Measurements from ENCODE around the gene SMAD7. TPM values are rescaled to one million over a fixed set of nuclear protein-coding genes. Genes with fewer than 3 reads are reported as not detected.

The SMAD7 gene
- total RNA-seq, 6 experiments from 2014 or later: 29.6 to 35.8 (median 30.7) TPM

DNA sequence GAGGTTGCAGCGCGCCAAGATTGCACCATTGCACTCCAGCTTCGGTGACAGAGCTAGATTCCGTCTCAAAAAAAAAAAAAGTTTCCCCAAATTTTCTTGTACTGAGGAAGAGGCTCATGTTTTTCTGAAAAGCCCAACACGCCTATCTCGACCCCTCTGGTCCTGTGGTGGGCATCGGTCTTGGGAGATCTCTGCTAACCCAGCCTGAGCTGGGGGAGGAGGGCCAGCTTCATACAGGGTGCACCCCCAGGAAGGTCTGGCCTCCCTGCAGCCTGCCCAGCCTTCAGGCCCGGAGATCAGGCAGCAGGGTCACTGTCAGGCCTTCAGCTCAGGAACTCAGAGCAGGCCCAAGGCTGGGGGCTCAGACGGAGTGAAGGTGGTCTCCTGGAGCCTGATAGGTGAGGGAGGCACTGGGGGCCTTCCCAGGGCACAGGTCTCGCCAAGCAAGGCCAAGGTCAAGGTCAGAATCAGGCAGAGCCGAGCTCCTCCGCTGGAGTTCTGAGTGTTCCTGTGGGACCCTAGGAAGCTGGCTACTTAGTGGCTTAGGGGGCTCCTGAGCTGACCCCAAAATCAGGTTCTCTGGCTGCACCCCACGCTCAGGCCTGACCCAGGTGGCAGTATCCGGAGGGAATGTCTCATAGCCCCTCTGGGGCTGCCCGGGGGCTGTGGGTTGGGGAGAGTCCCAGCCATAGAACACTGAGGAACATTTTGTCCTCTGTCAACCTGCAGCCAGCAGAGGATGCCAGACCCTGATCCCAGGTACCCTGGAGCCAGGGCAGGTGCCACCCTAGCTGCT lies 37.9 kb upstream of the SMAD7 start:
- Mint-ChIP-seq H3K27ac (no peak overlapping the region), H3K36me3 (ENCODE audit: low read depth) (no peaks in the 10 kb centered on the region), H3K4me3 (no peak overlapping the region), H3K27me3 (ENCODE audit: insufficient read depth) (peaks cover 7% of the 10 kb centered on the region), H3K4me1 (ENCODE audit: low read depth) (peaks cover 46% of the 10 kb centered on the region), H3K9me3 (no peaks in the 10 kb centered on the region)
- TF ChIP-seq, protein P1, sequence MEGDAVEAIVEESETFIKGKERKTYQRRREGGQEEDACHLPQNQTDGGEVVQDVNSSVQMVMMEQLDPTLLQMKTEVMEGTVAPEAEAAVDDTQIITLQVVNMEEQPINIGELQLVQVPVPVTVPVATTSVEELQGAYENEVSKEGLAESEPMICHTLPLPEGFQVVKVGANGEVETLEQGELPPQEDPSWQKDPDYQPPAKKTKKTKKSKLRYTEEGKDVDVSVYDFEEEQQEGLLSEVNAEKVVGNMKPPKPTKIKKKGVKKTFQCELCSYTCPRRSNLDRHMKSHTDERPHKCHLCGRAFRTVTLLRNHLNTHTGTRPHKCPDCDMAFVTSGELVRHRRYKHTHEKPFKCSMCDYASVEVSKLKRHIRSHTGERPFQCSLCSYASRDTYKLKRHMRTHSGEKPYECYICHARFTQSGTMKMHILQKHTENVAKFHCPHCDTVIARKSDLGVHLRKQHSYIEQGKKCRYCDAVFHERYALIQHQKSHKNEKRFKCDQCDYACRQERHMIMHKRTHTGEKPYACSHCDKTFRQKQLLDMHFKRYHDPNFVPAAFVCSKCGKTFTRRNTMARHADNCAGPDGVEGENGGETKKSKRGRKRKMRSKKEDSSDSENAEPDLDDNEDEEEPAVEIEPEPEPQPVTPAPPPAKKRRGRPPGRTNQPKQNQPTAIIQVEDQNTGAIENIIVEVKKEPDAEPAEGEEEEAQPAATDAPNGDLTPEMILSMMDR (IDR thresholded peaks at IDR 0.05): no peak
- DNase-seq: no peak

- no peaks in the 10 kb centered on the region for H3K9me3 Mint-ChIP-seq
- no peaks in the 10 kb centered on the region for H3K36me3 Mint-ChIP-seq (ENCODE audit: low read depth)
- TF ChIP-seq, protein P1 (IDR thresholded peaks at IDR 0.05): no peak
- H3K27ac Mint-ChIP-seq: no peak overlapping the region
- no peak for DNase-seq
- H3K4me3 Mint-ChIP-seq: no peak overlapping the region
- peaks cover 46% of the 10 kb centered on the region for H3K4me1 Mint-ChIP-seq (ENCODE audit: low read depth)
- H3K27me3 Mint-ChIP-seq (ENCODE audit: insufficient read depth): peaks cover 7% of the 10 kb centered on the region
These were observed 37.1 kb upstream of the SMAD7 start for GRCh38 chr18:48987821-48988220.

- Mint-ChIP-seq H3K9me3 (no peaks in the 10 kb centered on the region), H3K4me3 (no peak overlapping the region), H3K27ac (no peak overlapping the region), H3K4me1 (ENCODE audit: low read depth) (peaks cover 45% of the 10 kb centered on the region), H3K36me3 (ENCODE audit: low read depth) (no peaks in the 10 kb centered on the region), H3K27me3 (ENCODE audit: insufficient read depth) (peaks cover 7% of the 10 kb centered on the region)
- TF ChIP-seq, protein P1 (IDR thresholded peaks at IDR 0.05): no peak
- no peak for DNase-seq
These were observed 36.3 kb upstream of the SMAD7 start for GRCh38 chr18:48986851-48987761.

DNA sequence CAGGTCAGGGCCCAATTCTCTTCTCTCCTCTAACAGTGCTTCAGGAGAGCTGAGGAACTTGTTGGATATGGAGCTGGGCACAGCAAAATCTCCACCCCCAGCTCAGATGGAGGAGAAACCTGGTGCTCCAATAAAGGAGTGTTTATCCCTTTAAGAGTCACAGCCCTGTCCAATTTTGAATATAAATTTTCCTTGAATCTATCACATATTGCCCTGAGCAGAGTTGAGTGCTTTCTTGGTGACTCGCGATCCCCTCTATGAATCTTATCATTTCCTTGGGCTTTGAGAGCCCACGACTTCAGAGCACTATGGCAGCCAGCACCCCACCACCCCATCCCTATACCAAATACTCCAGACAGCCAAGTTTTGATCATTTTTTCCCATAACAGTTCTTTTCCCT lies 34.4 kb upstream of the SMAD7 start:
- TF ChIP-seq, protein P1 (IDR thresholded peaks at IDR 0.05): no peak
- Mint-ChIP-seq H3K4me3 (no peak overlapping the region), H3K27ac (peak overlapping the region; percentile 8; the same call in 1 of the 2 replicates), H3K27me3 (ENCODE audit: insufficient read depth) (peaks cover 5% of the 10 kb centered on the region; the same call in 1 of the 2 replicates), H3K36me3 (ENCODE audit: low read depth) (no peaks in the 10 kb centered on the region), H3K9me3 (no peaks in the 10 kb centered on the region), H3K4me1 (ENCODE audit: low read depth) (peaks cover 34% of the 10 kb centered on the region)
- no peak for DNase-seq

GRCh38 chr18:48983793-48984437 lies 33.1 kb upstream of the SMAD7 start:
- H3K4me1 Mint-ChIP-seq (ENCODE audit: low read depth): peaks cover 38% of the 10 kb centered on the region
- DNase-seq: no peak

More at GRCh38 chr18:48983793-48984437, 33.1 kb upstream of the SMAD7 start:
- no peak overlapping the region for H3K27ac Mint-ChIP-seq
- H3K4me3 Mint-ChIP-seq: no peak overlapping the region
- TF ChIP-seq, protein P1 (IDR thresholded peaks at IDR 0.05): no peak
- peaks cover 5% of the 10 kb centered on the region; the same call in 1 of the 2 replicates for H3K27me3 Mint-ChIP-seq (ENCODE audit: insufficient read depth)
- no peaks in the 10 kb centered on the region for H3K9me3 Mint-ChIP-seq
- no peaks in the 10 kb centered on the region for H3K36me3 Mint-ChIP-seq (ENCODE audit: low read depth)
